PFSK-1 (cell line): ENCODE measurements around the gene CYB5R3.

Experiments
- FOXP2 ChIP-seq: optimal IDR thresholded peaks from 2 replicates; pipeline ENCODE3; 2011; ENCODE audit warnings: borderline replicate concordance, control low read depth, inconsistent platforms; ENCODE audit not compliant: insufficient read depth; ENCODE audit errors: extremely low read length, extremely low read depth
- POLR2AphosphoS5 ChIP-seq: IDR thresholded peaks from 2 replicates; pipeline ENCODE4 v1.6.1; 2012; ENCODE audit warnings: low read depth, mild to moderate bottlenecking, control low read depth, low read length, moderate library complexity
- SIN3A ChIP-seq: IDR thresholded peaks from 2 replicates; pipeline ENCODE4 v1.6.1; 2012; ENCODE audit warnings: mild to moderate bottlenecking, low read length, moderate library complexity, borderline replicate concordance; ENCODE audit not compliant: insufficient read depth
- TAF1 ChIP-seq: IDR thresholded peaks from 2 replicates; pipeline ENCODE4 v1.6.1; 2012; ENCODE audit warnings: low read length, control low read depth, borderline replicate concordance; ENCODE audit not compliant: insufficient read depth
- TF ChIP-seq, protein P1 (sequence below), 2 experiments: IDR thresholded peaks; 2 replicates each; pipeline versions ENCODE4 v1.6.1 to v1.8.0; 2011 to 2012; ENCODE audit warnings: low read depth in 2 of 2, low read length in 2 of 2, control low read depth in 1 of 2, inconsistent platforms in 1 of 2, mild to moderate bottlenecking in 1 of 2, moderate library complexity in 1 of 2; ENCODE audit not compliant: insufficient read depth in 1 of 2

The CYB5R3 gene

DNA sequence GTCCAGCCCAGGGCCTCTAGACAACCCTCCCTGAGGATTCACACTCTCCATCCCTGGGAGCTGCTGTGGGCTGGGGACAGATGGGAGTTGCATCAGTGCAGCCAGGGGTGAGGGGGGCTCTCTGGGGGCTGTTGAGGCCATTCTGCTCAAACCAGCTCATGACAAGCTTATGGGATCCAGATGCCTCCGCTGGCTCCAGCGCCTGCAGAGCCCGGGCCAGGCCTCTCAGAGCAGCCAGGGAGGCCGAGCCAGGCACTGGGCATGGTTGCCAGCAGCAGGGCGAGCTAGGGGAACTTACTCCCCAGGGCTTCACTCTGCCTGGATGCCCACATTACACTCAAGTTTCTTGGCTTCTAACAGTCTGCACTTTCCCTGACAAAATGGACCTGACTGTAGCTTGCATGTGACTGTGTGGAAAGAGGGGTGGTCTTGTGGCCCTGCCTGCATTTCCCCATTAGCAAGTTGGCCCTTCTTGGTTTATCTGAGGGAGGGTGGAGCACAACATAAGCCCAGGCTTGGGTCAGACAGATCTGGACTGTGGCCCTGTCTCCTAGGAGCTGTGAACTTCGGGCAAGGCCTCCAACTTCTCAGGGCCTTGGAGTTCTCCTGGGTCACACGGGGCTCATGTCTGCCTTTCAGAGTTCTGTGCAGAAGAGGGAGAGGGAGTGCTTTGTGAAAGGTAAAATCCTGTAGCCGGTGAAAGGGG lies 34.5 kb upstream of the CYB5R3 start:
- TF ChIP-seq, protein P1, sequence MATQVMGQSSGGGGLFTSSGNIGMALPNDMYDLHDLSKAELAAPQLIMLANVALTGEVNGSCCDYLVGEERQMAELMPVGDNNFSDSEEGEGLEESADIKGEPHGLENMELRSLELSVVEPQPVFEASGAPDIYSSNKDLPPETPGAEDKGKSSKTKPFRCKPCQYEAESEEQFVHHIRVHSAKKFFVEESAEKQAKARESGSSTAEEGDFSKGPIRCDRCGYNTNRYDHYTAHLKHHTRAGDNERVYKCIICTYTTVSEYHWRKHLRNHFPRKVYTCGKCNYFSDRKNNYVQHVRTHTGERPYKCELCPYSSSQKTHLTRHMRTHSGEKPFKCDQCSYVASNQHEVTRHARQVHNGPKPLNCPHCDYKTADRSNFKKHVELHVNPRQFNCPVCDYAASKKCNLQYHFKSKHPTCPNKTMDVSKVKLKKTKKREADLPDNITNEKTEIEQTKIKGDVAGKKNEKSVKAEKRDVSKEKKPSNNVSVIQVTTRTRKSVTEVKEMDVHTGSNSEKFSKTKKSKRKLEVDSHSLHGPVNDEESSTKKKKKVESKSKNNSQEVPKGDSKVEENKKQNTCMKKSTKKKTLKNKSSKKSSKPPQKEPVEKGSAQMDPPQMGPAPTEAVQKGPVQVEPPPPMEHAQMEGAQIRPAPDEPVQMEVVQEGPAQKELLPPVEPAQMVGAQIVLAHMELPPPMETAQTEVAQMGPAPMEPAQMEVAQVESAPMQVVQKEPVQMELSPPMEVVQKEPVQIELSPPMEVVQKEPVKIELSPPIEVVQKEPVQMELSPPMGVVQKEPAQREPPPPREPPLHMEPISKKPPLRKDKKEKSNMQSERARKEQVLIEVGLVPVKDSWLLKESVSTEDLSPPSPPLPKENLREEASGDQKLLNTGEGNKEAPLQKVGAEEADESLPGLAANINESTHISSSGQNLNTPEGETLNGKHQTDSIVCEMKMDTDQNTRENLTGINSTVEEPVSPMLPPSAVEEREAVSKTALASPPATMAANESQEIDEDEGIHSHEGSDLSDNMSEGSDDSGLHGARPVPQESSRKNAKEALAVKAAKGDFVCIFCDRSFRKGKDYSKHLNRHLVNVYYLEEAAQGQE (IDR thresholded peaks at IDR 0.05; ENCODE audit: insufficient read depth in 1 of 2, low read depth in 2 of 2, low read length in 2 of 2), result no peak
- TF ChIP-seq POLR2AphosphoS5 (no peak), TAF1 (no peak), FOXP2 (no peak), SIN3A (no peak)

DNA sequence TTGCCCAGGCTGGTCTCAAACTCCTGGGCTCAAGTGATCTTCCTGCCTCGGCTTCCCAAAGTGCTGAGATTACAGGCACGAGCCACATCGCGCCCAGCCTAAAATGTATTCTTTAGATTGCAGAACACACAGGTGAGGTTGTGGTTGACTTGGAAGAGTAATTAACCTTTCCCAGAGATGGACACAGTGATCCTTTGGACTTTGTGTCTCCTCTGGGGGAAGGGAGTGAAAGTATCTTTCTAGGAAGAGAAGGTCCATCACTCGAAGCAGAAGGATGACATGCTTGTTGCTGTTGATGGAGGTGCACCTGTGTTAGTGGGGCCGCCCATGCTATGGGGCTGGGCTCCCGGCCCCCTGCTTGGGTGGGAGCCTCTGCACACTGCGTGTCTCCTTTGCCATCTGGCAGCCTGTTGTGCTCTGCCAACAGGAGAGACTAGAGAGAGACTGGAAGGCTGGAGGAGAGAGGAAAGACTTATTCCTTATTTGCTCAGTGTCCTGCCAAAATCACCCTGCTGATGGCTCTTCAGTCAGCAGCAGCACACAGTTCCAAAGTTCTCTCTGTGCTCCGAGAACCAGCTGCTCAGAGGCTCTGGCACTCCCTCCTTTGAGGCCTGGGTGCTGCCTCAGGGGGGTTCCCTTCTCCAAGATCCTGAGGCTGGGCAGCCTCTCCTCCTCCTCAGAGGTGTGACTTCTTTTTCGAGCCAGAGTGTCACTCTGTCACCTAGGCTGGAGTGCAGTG lies 33.1 kb upstream of the CYB5R3 start:
- TF ChIP-seq, protein P1 (IDR thresholded peaks at IDR 0.05; ENCODE audit: insufficient read depth in 1 of 2, low read depth in 2 of 2, low read length in 2 of 2), result no peak
- TF ChIP-seq FOXP2 (no peak), POLR2AphosphoS5 (no peak), TAF1 (no peak), SIN3A (no peak)

DNA sequence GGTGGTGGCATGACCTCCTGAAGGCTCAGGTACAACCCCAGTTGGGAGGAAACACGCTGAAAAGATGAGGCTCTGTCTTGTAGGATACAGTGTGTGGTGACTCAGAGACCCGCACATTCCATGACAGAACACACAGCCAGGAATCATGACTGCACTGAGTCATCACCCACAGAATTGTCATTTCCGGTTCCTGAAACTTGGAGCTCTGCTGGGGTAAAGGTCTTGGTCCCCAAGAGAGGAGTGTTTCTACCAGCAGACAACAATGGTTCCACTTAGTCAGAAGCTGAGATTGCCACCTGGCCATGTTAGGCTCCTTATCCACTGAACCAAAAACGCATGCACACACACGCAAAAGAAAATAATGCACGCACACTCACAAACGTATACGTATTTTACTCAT lies 31.5 kb upstream of the CYB5R3 start:
- TF ChIP-seq POLR2AphosphoS5 (no peak), TAF1 (no peak), FOXP2 (no peak), SIN3A (no peak)
- TF ChIP-seq, protein P1 (IDR thresholded peaks at IDR 0.05; ENCODE audit: insufficient read depth in 1 of 2, low read depth in 2 of 2, low read length in 2 of 2), result no peak

DNA sequence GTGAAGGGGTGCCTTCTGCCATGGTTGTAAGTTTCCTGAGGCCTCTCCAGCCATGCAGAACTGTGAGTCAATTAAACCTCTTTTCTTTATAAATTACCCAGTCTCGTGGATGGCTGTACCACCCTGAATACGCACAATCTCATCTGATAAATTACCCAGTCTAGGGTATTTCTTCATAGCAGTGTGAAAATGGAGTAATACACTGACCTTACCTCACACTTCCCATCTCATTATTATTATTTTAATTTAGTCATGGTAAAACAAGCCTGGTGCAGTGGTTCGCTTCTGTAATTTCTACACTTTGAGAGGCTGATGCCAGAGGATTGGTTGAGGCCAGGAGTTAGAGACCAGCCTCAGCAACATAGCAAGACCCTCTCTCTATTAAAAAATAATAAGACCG lies 30.5 kb upstream of the CYB5R3 start:
- TF ChIP-seq POLR2AphosphoS5 (no peak), FOXP2 (no peak), TAF1 (no peak), SIN3A (no peak)
- TF ChIP-seq, protein P1 (IDR thresholded peaks at IDR 0.05; ENCODE audit: insufficient read depth in 1 of 2, low read depth in 2 of 2, low read length in 2 of 2), result no peak
